HEK293 (cell line): ENCODE measurements around the gene SMURF1.

Source experiments
- CTCF ChIA-PET: fragments of 350-600 bp; formaldehyde crosslinking; extraction: SDS; loops from one replicate; lab custom pipeline; 2021; ENCODE audit warnings: antibody characterized with exemption; lab: Yijun Ruan, JAX
- POLR2A ChIA-PET: fragments of 300-600 bp; formaldehyde crosslinking; extraction: SDS; loops from one replicate; lab custom pipeline; 2020; ENCODE audit warnings: antibody characterized with exemption, inconsistent platforms; lab: Yijun Ruan, JAX
- H3K27ac ChIP-seq: fragments of 200-500 bp; sonication (Bioruptor generic); 2 replicates; pipeline ENCODE4 v1.5.1; 2014; ENCODE audit warnings: low read depth, low read length, control low read depth, inconsistent platforms; ENCODE audit errors: extremely low read depth
- H3K36me3 ChIP-seq, 2 experiments: fragments of 200-500 bp in 1 of 2; sonication (Bioruptor generic) in 1 of 2; 1 replicate in 1 of 2; 2 replicates in 1 of 2; pipeline ENCODE4 v1.5.1; 2014 to 2017; ENCODE audit warnings: inconsistent platforms in 2 of 2, low read length in 2 of 2; ENCODE audit not compliant: control insufficient read depth in 2 of 2, insufficient read depth in 1 of 2
- H3K4me1 ChIP-seq: fragments of 200-500 bp; sonication (Bioruptor generic); 2 replicates; pipeline ENCODE4 v1.5.1; 2014; ENCODE audit warnings: mild to moderate bottlenecking, low read length, inconsistent platforms; ENCODE audit not compliant: control insufficient read depth, insufficient read depth
- H3K4me3 ChIP-seq: 2 replicates; pipeline ENCODE4 v1.5.1; 2011; ENCODE audit warnings: low read depth, mild to moderate bottlenecking, control low read depth, low read length, moderate library complexity
- H3K9me3 ChIP-seq: fragments of 200-500 bp; sonication (Bioruptor generic); 2 replicates; pipeline ENCODE4 v1.5.1; 2014; ENCODE audit warnings: low read depth, low read length, inconsistent platforms; ENCODE audit not compliant: control insufficient read depth, insufficient read depth
- BCL11B ChIP-seq: fragments of 450-650 bp; formaldehyde crosslinking; IDR thresholded peaks from 2 replicates; pipeline ENCODE4 v1.5.1; 2016; ENCODE audit warnings: low read depth, missing biosample characterization, missing genetic modification characterization
- OVOL3 ChIP-seq: fragments of 450-650 bp; formaldehyde crosslinking; IDR thresholded peaks from 2 replicates; pipeline ENCODE4 v1.5.1; 2016; ENCODE audit warnings: missing biosample characterization, missing genetic modification characterization
- PRDM1 ChIP-seq: fragments of 450-650 bp; formaldehyde crosslinking; IDR thresholded peaks from 2 replicates; pipeline ENCODE4; 2016; ENCODE audit warnings: missing biosample characterization, missing genetic modification characterization
- REPIN1 ChIP-seq: fragments of 450-650 bp; formaldehyde crosslinking; IDR thresholded peaks from 2 replicates; pipeline ENCODE4 v1.5.1; 2017; ENCODE audit warnings: missing biosample characterization, missing genetic modification characterization, low read depth
- TCF7L2 ChIP-seq: IDR thresholded peaks from 2 replicates; pipeline ENCODE4 v1.6.1; 2011; ENCODE audit warnings: low read depth, mild to moderate bottlenecking, inconsistent platforms, low read length, moderate library complexity, borderline replicate concordance
- TRIM28 ChIP-seq: IDR thresholded peaks from 2 replicates; pipeline ENCODE4 v1.6.1; 2011; ENCODE audit warnings: low read length, control low read depth, borderline replicate concordance
- ZBTB8A ChIP-seq: fragments of 450-650 bp; formaldehyde crosslinking; IDR thresholded peaks from 2 replicates; pipeline ENCODE4 v1.5.1; 2016; ENCODE audit warnings: missing biosample characterization, missing genetic modification characterization
- ZFP69B ChIP-seq: fragments of 450-650 bp; formaldehyde crosslinking; IDR thresholded peaks from 2 replicates; pipeline ENCODE4 v1.5.1; 2016; ENCODE audit warnings: missing biosample characterization, missing genetic modification characterization
- ZIC2 ChIP-seq: fragments of 450-650 bp; formaldehyde crosslinking; IDR thresholded peaks from 2 replicates; pipeline ENCODE4 v1.5.1; 2016; ENCODE audit warnings: missing biosample characterization, missing genetic modification characterization
- ZNF19 ChIP-seq: fragments of 450-650 bp; formaldehyde crosslinking; IDR thresholded peaks from 2 replicates; pipeline ENCODE4; 2016; ENCODE audit warnings: missing biosample characterization, missing genetic modification characterization, low read depth
- ZNF292 ChIP-seq: fragments of 450-650 bp; formaldehyde crosslinking; IDR thresholded peaks from 2 replicates; pipeline ENCODE4 v1.5.1; 2016; ENCODE audit warnings: low read depth, missing biosample characterization, missing genetic modification characterization, borderline replicate concordance
- ZNF391 ChIP-seq: fragments of 450-650 bp; formaldehyde crosslinking; IDR thresholded peaks from 2 replicates; pipeline ENCODE4 v1.5.1; 2016; ENCODE audit warnings: low read depth, missing biosample characterization, missing genetic modification characterization, borderline replicate concordance
- ZNF404 ChIP-seq: fragments of 450-650 bp; formaldehyde crosslinking; IDR thresholded peaks from 2 replicates; pipeline ENCODE4 v1.5.1; 2017; ENCODE audit warnings: missing biosample characterization, missing genetic modification characterization
- ZNF426 ChIP-seq: fragments of 450-650 bp; formaldehyde crosslinking; IDR thresholded peaks from 2 replicates; pipeline ENCODE4 v1.5.1; 2017; ENCODE audit warnings: missing biosample characterization, missing genetic modification characterization, mild to moderate bottlenecking, inconsistent platforms, moderate library complexity
- ZNF433 ChIP-seq: fragments of 450-650 bp; formaldehyde crosslinking; IDR thresholded peaks from 2 replicates; pipeline ENCODE4 v1.5.1; 2016; ENCODE audit warnings: missing biosample characterization, missing genetic modification characterization, low read depth
- ZNF501 ChIP-seq: fragments of 450-650 bp; formaldehyde crosslinking; IDR thresholded peaks from 2 replicates; pipeline ENCODE4 v1.5.1; 2016; ENCODE audit warnings: missing biosample characterization, missing genetic modification characterization
- ZNF544 ChIP-seq: fragments of 450-650 bp; formaldehyde crosslinking; IDR thresholded peaks from 2 replicates; pipeline ENCODE4 v1.5.0; 2017; ENCODE audit warnings: missing biosample characterization, missing genetic modification characterization
- ZNF561 ChIP-seq: fragments of 450-650 bp; IDR thresholded peaks from 2 replicates; pipeline ENCODE4 v1.5.1; 2018; ENCODE audit warnings: missing biosample characterization, missing genetic modification characterization, borderline replicate concordance
- ZNF623 ChIP-seq: fragments of 450-650 bp; formaldehyde crosslinking; IDR thresholded peaks from 2 replicates; pipeline ENCODE4 v1.5.1; 2016; ENCODE audit warnings: missing biosample characterization, missing genetic modification characterization
- ZNF629 ChIP-seq: fragments of 450-650 bp; formaldehyde crosslinking; IDR thresholded peaks from 2 replicates; pipeline ENCODE4 v1.5.1; 2017; ENCODE audit warnings: missing biosample characterization, missing genetic modification characterization
- ZNF654 ChIP-seq: fragments of 450-650 bp; formaldehyde crosslinking; IDR thresholded peaks from 2 replicates; pipeline ENCODE4 v1.5.1; 2016; ENCODE audit warnings: low read depth, missing biosample characterization, missing genetic modification characterization
- ZNF792 ChIP-seq: fragments of 450-650 bp; formaldehyde crosslinking; IDR thresholded peaks from 2 replicates; pipeline ENCODE4 v1.5.1; 2016; ENCODE audit warnings: missing biosample characterization, missing genetic modification characterization
- ZNF830 ChIP-seq: fragments of 450-650 bp; IDR thresholded peaks from 2 replicates; pipeline ENCODE4 v1.5.0; 2018; ENCODE audit warnings: missing biosample characterization, missing genetic modification characterization, low read depth, mild to moderate bottlenecking, moderate library complexity
- ZNF837 ChIP-seq: fragments of 450-650 bp; formaldehyde crosslinking; IDR thresholded peaks from 2 replicates; pipeline ENCODE4 v1.5.1; 2016; ENCODE audit warnings: missing biosample characterization, missing genetic modification characterization
- TF ChIP-seq, protein P1 (sequence below): fragments of 450-650 bp; formaldehyde crosslinking; IDR thresholded peaks from 2 replicates; pipeline ENCODE4 v1.5.1; 2016; ENCODE audit warnings: missing biosample characterization, missing genetic modification characterization, low read depth
- TF ChIP-seq, protein P2 (sequence below): fragments of 450-650 bp; formaldehyde crosslinking; IDR thresholded peaks from 2 replicates; pipeline ENCODE4 v1.5.1; 2017; ENCODE audit warnings: missing biosample characterization, missing genetic modification characterization

The SMURF1 gene

DNA sequence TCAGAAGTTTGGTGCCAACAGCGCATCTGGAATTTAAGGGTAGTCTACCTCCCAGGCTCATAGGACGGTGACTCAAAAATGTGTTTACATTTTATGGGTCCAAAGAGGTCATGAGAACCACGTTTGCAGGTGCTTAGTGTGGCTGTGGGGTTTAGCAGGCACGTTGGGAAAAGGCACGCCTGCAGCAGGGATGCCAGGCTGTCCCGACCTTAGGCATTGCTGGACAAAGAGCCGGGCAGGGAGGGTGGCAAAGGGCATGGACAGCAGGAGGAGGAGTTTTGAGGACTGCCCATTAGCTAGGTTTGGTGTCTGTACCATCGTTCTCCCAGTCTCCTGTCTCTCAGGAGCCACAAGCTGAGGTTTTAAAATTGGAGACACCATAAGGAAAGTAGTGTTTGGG, 161.2 kb downstream of the SMURF1 start:
- Histone ChIP-seq H3K36me3 (peaks cover 51 to 97% of the 10 kb centered on the region in 2 experiments), H3K4me3 (no peak overlapping the region), H3K4me1 (no peaks in the 10 kb centered on the region), H3K27ac (no peak overlapping the region), H3K9me3 (no peaks in the 10 kb centered on the region)
- TF ChIP-seq ZBTB8A (no peak), ZFP69B (tag by site-specific recombination) (no peak), ZNF561 (tag by site-specific recombination) (no peak), REPIN1 (tag by site-specific recombination) (no peak), ZNF629 (no peak), ZNF19 (tag by site-specific recombination) (no peak), ZNF404 (tag by site-specific recombination) (no peak), ZNF837 (tag by site-specific recombination) (no peak), TCF7L2 (no peak), PRDM1 (tag by site-specific recombination) (no peak), ZIC2 (tag by site-specific recombination) (no peak), TRIM28 (no peak), ZNF433 (no peak), ZNF426 (tag by site-specific recombination) (no peak), ZNF623 (no peak), ZNF501 (no peak)
- TF ChIP-seq, protein P1, sequence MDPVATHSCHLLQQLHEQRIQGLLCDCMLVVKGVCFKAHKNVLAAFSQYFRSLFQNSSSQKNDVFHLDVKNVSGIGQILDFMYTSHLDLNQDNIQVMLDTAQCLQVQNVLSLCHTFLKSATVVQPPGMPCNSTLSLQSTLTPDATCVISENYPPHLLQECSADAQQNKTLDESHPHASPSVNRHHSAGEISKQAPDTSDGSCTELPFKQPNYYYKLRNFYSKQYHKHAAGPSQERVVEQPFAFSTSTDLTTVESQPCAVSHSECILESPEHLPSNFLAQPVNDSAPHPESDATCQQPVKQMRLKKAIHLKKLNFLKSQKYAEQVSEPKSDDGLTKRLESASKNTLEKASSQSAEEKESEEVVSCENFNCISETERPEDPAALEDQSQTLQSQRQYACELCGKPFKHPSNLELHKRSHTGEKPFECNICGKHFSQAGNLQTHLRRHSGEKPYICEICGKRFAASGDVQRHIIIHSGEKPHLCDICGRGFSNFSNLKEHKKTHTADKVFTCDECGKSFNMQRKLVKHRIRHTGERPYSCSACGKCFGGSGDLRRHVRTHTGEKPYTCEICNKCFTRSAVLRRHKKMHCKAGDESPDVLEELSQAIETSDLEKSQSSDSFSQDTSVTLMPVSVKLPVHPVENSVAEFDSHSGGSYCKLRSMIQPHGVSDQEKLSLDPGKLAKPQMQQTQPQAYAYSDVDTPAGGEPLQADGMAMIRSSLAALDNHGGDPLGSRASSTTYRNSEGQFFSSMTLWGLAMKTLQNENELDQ, result no peak
- TF ChIP-seq, protein P2, sequence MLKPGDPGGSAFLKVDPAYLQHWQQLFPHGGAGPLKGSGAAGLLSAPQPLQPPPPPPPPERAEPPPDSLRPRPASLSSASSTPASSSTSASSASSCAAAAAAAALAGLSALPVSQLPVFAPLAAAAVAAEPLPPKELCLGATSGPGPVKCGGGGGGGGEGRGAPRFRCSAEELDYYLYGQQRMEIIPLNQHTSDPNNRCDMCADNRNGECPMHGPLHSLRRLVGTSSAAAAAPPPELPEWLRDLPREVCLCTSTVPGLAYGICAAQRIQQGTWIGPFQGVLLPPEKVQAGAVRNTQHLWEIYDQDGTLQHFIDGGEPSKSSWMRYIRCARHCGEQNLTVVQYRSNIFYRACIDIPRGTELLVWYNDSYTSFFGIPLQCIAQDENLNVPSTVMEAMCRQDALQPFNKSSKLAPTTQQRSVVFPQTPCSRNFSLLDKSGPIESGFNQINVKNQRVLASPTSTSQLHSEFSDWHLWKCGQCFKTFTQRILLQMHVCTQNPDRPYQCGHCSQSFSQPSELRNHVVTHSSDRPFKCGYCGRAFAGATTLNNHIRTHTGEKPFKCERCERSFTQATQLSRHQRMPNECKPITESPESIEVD (tag by site-specific recombination), result no peak
- ChIA-PET POLR2A (no interaction called here), CTCF (interaction anchor here (0.7 kb wide), 1 partner anchor 61 kb away, joined by 3 read pairs; no protein-coding TSS in a partner anchor)

DNA sequence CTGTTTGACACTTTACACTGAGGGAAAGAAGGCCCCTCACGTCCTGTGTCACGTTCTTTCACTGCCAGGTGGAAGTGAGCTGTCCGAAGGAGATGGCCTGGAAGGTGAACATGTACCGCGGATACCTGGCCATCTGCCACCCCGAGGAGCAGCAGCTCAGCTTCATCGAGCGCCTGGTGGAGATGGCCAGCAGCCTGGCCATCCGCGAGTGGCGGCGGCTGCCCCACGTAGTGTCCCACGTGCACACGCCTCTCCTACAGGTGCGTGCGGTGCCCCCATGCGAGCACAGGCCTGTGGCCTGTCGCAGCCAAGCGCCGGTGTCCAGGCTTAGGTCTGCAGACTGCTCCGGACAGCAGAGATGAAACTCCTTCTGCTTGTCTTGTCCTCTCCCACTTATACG, 162.2 kb downstream of the SMURF1 start:
- no peak for TF ChIP-seq BCL11B (tag by site-specific recombination)
- TF ChIP-seq OVOL3 (tag by site-specific recombination), result no peak
- TF ChIP-seq ZNF544 (tag by site-specific recombination), result no peak
- TF ChIP-seq ZNF654 (tag by site-specific recombination), result no peak
- TF ChIP-seq ZNF292 (tag by site-specific recombination), result no peak
- TF ChIP-seq ZNF433, result no peak
- no peak for TF ChIP-seq ZNF792 (tag by site-specific recombination)
- TF ChIP-seq ZNF391 (tag by site-specific recombination), result no peak
- TF ChIP-seq ZNF830 (tag by site-specific recombination), result no peak
- ChIA-PET CTCF (no interaction called here), POLR2A (no interaction called here)
- H3K27ac ChIP-seq, result no peak overlapping the region
- no peaks in the 10 kb centered on the region for H3K9me3 ChIP-seq
- H3K4me1 ChIP-seq, result no peaks in the 10 kb centered on the region
- peaks cover 48 to 97% of the 10 kb centered on the region in 2 experiments for H3K36me3 ChIP-seq
- H3K4me3 ChIP-seq, result no peak overlapping the region
